Thyroid gland (tissue), 4 donors: ENCODE results near the gene UTP18.

Experiments
- CTCF ChIP-seq, 6 experiments: fragments of 200-600 bp in 3 of 6; fragments of 450-650 bp in 3 of 6; sonication (generic) in 3 of 6; IDR thresholded peaks; one replicate each; pipeline ENCODE4 v1.5.1; 2016 to 2019; ENCODE audit warnings: antibody characterized with exemption in 6 of 6, mild to moderate bottlenecking in 2 of 6, inconsistent platforms in 1 of 6, moderate library complexity in 1 of 6
- POLR2A ChIP-seq, 2 donors: fragments of 450-650 bp; IDR thresholded peaks; one replicate each; pipeline ENCODE4 v1.6.1; 2017; ENCODE audit warnings: antibody characterized with exemption in 2 of 2, mild to moderate bottlenecking in 2 of 2, moderate library complexity in 1 of 2

GRCh38 chr17:51251010-51251409 is 9.3 kb upstream of the UTP18 start:
- TF ChIP-seq CTCF (IDR thresholded peaks at IDR 0.05) (no peak), POLR2A (IDR thresholded peaks at IDR 0.05) (no peak)
